ENCODE measurements around the gene CD200R1. TPM values are rescaled to one million over a fixed set of nuclear protein-coding genes. Genes with fewer than 3 reads are reported as not detected.
A peak's percentile ranks its signal among the peaks of the same experiment; 100 is the strongest.

Gene CD200R1
- total and polyA plus RNA-seq, 2 of the 8 experiments (the other 6 are each of a cell fraction or from before 2014, with no cell fraction given), result 0.02 TPM; not detected in 1

DNA sequence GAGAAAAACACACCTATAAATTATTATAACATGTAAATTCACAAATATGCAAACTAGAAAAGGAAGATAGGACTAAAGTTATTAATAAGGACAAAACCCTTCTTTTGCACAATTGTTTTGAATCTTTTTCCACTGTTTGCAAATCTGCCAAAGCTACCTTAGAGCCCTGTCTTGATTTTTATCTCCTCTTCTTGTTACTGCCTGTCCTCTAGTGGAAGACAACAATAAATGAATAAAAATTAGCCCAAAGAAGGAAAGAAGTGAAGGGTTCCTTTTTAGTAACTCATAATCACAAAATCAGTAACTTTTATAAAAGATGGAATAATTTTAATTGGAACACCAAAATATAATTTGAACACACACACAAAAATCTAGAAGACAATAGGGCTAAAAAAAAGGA is 2.7 kb downstream of the CD200R1 start:
- no peak overlapping the region for H2BK12ac ChIP-seq (ENCODE audit: low read depth, low read length)
- TF ChIP-seq MAFK (IDR thresholded peaks at IDR 0.05; ENCODE audit: low read depth, low read length) (no peak), BACH1 (IDR thresholded peaks at IDR 0.05; ENCODE audit: low read length) (no peak), RXRA (IDR thresholded peaks at IDR 0.05; ENCODE audit: insufficient read depth, low read depth, low read length) (no peak), RAD21 (IDR thresholded peaks at IDR 0.05 in 1 of 2, conservative IDR thresholded peaks at IDR 0.05 in 1 of 2; ENCODE audit: low read depth in 2 of 2, low read length in 2 of 2) (peak; percentile 14 to 25)
- TF ChIP-seq, protein P1, sequence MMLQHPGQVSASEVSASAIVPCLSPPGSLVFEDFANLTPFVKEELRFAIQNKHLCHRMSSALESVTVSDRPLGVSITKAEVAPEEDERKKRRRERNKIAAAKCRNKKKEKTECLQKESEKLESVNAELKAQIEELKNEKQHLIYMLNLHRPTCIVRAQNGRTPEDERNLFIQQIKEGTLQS (IDR thresholded peaks at IDR 0.05; ENCODE audit: insufficient read depth, low read depth, low read length), result no peak
- no peak for FAIRE-seq

More for the DNA sequence above, 2.7 kb downstream of the CD200R1 start:
- no peak overlapping the region for H2AK5ac ChIP-seq (ENCODE audit: low read depth, low read length)
- H4K8ac ChIP-seq (ENCODE audit: extremely low read depth, insufficient read depth, low read length), result no peak overlapping the region
- no peak overlapping the region for H2BK5ac ChIP-seq (ENCODE audit: low read depth, low read length)
- H3K4ac ChIP-seq (replicated peaks; ENCODE audit: insufficient read length, low read depth, low read length), result no peak overlapping the region
- no peak overlapping the region for H2BK20ac ChIP-seq (ENCODE audit: low read length)
- H3K14ac ChIP-seq (ENCODE audit: insufficient read length), result no peak overlapping the region
- H3K4me1 ChIP-seq (replicated peaks in 1 of 4; ENCODE audit: control insufficient read depth in 3 of 4, insufficient read depth in 4 of 4, low read length in 3 of 4), result no peaks in the 10 kb centered on the region
- no peaks in the 10 kb centered on the region for H3K27me3 ChIP-seq (replicated peaks in 1 of 4; ENCODE audit: control insufficient read depth in 3 of 4, extremely low read depth in 1 of 4, insufficient read depth in 3 of 4, low read length in 3 of 4)
- no peak overlapping the region for H3K9ac ChIP-seq (replicated peaks in 1 of 4; ENCODE audit: extremely low read depth in 1 of 4, low read depth in 3 of 4, low read length in 3 of 4)
- no peaks in the 10 kb centered on the region for H3K79me2 ChIP-seq (ENCODE audit: control insufficient read depth in 1 of 2, insufficient read depth in 2 of 2, low read length in 2 of 2)
- no peak overlapping the region for H3K27ac ChIP-seq (ENCODE audit: low read depth, low read length)
- no peak overlapping the region for H2BK120ac ChIP-seq (replicated peaks; ENCODE audit: low read depth, low read length)
- ChIA-PET CTCF (ENCODE audit: partially characterized antibody) (interaction anchor here (0.9 to 2.7 kb wide), 6 partner anchors 10 to 330 kb away, joined by 3 to 12 read pairs (median 3); no protein-coding TSS in a partner anchor), POLR2A (ENCODE audit: partially characterized antibody) (interaction anchor here (2.0 kb wide), 1 partner anchor 19 kb away, joined by 7 read pairs; the partner anchor contains the start of gene GTPBP8)
- no peaks in the 10 kb centered on the region for H4K20me1 ChIP-seq (replicated peaks in 1 of 2; ENCODE audit: control insufficient read depth in 1 of 2, insufficient read depth in 2 of 2, low read length in 2 of 2)
- H2AFZ ChIP-seq (ENCODE audit: low read length), result no peak overlapping the region
- H3K23me2 ChIP-seq (ENCODE audit: low read depth, low read length), result no peaks in the 10 kb centered on the region
- no peak overlapping the region for H3K4me3 ChIP-seq (ENCODE audit: extremely low read depth in 1 of 4, insufficient read depth in 2 of 4, low read depth in 3 of 4, low read length in 4 of 4)
- H3K18ac ChIP-seq (ENCODE audit: extremely low read depth, low read length), result no peak overlapping the region
- no peak overlapping the region for H2BK15ac ChIP-seq (ENCODE audit: low read length)
- no peak overlapping the region for H3K23ac ChIP-seq (ENCODE audit: insufficient read length)
- no peaks in the 10 kb centered on the region for H3K79me1 ChIP-seq (ENCODE audit: low read depth, low read length)
- no peak overlapping the region for H3K56ac ChIP-seq (replicated peaks; ENCODE audit: insufficient read length, low read depth, low read length)
- H3K9me3 ChIP-seq (ENCODE audit: insufficient read depth in 2 of 2, low read depth in 1 of 2, low read length in 1 of 2), result no peaks in the 10 kb centered on the region
- no peak for DNase-seq (ENCODE audit: low read depth in 1 of 2, low spot score in 2 of 2)
- H3K4me2 ChIP-seq (ENCODE audit: insufficient read depth in 1 of 2, low read depth in 2 of 2, low read length in 2 of 2), result no peak overlapping the region
- no peak overlapping the region for H4K91ac ChIP-seq (replicated peaks; ENCODE audit: insufficient read length, low read length)
- H3K36me3 ChIP-seq (ENCODE audit: control insufficient read depth in 2 of 4, insufficient read depth in 4 of 4, low read length in 3 of 4), result no peaks in the 10 kb centered on the region
- H4K5ac ChIP-seq (ENCODE audit: insufficient read length, low read depth, low read length), result no peak overlapping the region
